Hematopoietic multipotent progenitor cell treated with erythropoietin and hydrocortisone succinate and interleukin-3 and kit ligand, for 17 days (in vitro differentiated cells): Measurements from ENCODE around the gene BMP7.
"Not testable (repeated sequence)": the region's sequence is repeated elsewhere in the genome, so short reads cannot be mapped to it uniquely, and the experiment has no call there.

Source experiments
- DNase-seq: peaks from one replicate; pipeline ENCODE4 v3.0.0-alpha.2; 2015; ENCODE audit warnings: low spot score

Gene BMP7

GRCh38 chr20:57211406-57211805 is 55.0 kb downstream of the BMP7 start:
- DNase-seq = no peak

DNA sequence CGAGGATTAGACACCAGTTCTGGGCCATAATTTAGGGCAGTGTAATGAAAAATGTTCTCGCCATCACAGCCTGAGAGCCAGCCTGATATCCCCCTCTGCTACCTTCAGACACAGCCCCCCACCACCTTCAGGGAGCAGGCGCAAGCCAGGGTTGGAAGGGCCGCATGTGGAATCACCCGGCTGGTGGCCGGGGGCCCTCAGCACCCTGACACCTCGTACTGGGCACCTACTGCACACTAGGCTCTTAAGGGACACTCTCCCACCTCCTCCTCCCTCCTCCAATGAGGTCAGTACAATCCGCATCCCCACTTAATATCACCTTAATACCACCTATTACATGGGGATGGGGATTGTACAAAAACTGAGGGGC is 55.5 kb downstream of the BMP7 start:
- no peak for DNase-seq

- no peak for DNase-seq
Measured at GRCh38 chr20:57210054-57210910, 56.2 kb downstream of the BMP7 start.

- no peak for DNase-seq
Measured at GRCh38 chr20:57209413-57209812, 57.0 kb downstream of the BMP7 start.

GRCh38 chr20:57208198-57208597 is 58.2 kb downstream of the BMP7 start:
- no peak for DNase-seq

- DNase-seq = no peak
Measured at GRCh38 chr20:57207251-57207650, 59.2 kb downstream of the BMP7 start.

DNA sequence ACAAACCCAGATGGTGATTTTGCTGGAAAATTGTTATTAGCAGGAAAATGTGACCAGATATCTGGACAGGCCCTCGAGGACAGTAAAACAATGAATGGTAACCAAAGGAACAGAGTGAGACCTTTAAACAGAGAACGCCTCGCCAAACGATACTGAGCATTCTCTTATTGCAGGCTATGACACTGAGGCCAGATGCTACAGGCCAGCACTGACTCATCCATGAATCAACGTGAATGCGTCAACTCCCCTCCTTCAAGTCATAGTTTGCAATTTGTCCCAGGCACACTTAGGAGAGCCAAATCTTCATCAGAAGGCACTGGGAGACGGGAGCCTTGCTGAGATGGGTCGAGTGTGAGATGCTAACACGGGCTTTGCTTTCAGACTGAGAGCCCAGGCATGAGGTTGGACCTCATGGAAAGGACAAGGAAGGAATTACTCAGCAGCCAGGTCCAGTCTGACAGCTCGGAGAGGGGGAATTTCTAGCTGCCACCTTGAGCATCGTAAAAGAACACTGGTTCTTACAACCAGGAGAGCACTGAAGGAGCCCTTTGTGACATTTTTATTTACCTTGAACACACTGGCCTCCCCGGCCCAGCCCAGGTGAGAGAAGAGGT is 60.7 kb downstream of the BMP7 start:
- no peak for DNase-seq

DNA sequence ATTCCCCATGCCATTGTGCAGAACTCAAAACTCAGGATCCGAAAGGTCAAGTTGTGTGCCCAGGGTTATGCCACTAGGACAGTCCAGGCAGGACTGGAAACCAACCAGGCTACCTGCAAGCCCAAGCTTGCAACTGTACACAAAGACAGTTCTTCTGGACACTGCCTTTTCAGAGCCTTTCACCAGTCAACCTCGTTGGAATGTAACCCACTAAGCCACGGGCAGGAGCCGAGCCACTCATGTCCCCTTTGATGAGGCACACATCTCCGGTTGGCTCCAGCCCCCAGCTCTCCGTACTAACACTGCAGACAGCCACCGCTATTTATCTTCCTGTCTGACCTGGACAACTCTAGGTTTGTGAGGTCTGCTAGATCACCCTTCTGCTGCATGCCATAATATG is 62.5 kb downstream of the BMP7 start:
- no peak for DNase-seq

- no peak for DNase-seq
Measured at GRCh38 chr20:57203204-57203603, 63.2 kb downstream of the BMP7 start.

DNA sequence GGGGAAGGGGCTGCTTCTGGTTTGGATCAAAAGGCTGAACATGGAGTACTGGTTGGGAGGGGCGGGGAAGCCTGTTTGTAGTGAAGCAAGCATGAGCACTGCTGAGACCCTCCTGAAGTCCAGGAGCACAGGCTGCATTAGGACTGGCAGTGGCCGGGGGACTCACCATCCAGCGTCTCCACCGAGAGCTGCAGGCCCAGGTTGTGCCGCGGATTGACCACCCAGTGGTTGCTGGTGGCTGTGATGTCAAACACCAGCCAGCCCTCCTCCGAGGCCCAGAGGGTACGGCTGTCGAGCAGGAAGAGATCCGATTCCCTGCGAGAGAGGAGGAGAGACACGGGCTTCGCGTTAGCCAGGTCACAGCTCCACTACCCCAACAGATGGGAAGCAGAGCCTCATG is 64.1 kb downstream of the BMP7 start:
- DNase-seq = no peak

DNA sequence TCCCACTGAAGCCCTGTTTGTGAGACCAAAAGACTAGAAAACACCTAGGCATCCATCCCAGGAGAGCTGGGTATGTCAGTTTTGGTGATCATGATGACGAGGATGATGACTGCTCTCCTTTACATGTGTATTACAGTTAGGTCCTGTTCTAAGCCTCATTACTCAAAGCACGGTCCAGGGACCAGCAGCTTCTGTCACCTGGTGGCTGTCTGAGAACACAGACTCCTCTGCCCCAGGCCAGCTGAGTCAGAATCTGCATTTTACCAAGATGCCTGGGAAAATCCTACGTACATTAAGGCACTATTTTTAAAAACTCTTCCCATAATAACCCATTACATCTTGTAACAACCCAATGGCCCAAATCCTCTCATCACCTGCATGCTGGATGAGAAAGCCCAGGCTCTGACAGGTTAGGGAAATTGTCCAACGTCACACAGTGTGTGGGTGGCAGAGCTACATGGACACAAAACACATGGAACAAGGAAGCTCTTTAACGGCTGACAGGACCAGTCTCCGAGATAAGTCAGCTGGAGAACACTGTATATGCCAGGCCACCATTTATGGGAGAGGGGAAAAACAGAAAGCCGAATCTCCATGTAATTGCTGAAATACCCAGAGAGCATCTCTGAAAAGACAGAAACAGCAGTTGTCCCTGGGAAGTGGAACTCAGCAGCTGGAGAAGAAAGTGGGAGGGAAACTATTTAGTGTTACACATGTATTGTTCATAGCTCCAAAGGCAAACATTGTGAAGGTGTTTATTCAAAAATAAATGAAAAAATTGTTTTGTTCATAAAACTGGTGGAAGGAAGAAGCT is 65.4 kb downstream of the BMP7 start:
- no peak for DNase-seq

DNA sequence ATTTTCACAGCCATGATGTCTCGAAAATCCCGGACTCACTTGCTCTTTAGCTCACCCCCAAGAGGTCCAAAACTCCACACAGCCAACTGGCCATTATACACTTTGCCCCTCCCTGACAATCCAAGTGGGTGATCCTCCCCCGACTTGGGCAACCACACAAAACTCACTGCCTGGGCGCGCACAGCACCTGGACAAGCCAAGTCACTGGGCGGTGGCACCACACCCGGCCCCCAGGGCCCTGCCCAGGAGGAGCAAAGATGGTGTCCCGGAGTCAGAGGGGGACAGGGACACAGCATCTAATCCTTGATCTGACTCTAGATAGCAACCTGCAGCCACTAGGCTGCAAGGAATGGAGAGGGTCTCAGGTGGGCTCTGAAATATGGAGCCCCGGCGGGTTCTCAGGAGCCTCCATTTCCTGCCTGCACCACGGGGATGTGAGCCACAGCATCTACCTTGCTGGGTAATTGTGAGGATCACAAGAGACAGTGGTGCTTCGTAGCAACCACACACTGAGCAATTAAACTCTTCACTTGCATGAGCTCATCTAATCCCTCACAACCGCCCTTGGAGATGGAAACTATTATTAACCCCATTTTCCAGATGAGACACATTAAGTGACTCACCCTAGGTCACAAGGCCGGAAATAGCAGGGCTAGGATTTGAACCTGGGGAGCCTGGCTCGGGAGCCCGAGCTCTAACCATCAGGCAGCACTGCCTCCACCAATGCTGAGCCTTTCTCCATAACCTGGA is 66.6 kb downstream of the BMP7 start:
- DNase-seq = no peak

DNA sequence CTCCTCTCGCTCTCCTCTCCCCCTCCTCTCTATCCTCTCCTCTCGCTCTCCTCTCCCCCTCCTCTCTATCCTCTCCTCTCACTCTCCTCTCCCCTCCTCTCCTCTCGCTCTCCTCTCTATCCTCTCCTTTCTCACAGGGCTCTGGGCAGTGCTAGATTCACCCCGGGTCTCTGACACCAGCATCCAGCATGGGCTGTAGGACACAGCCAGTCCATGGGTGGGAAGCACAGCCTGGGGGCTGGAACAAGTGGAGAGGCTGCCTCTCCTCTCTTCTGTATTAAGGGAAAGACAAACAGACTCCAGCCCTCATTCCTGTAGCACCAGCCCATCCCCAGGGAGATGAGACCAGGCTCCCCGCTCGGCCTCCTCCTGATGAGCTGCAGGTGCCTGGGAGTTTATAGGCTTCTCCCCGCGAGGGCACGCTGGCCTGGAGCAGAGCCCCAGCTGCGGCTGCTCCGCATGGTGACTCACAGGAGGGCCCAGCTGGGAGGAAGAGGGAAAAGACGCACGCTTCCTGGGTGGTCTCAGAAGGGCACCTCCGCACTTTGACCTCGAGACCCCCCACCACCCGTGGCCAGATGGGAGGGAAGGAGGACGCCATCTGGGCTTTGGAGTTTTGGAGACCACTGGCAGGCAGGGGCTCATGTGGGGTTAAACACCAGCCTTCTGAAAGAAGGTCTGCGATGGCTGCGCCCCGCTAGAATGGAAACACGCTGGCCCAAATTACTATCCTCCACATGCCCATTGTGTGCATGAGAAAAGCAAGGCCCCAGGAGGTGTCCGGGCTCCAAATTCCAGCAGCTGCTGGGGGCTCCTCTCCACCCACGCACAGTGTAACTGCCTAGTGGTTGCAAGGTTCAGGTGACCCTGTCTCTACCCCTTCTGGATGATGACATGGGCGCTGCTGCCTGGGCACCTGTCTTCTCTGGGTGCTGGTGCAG is 68.0 kb downstream of the BMP7 start:
- no peak for DNase-seq

GRCh38 chr20:57197352-57198131 is 68.9 kb downstream of the BMP7 start:
- no peak for DNase-seq

- no peak for DNase-seq
Measured at GRCh38 chr20:57195469-57196100, 70.9 kb downstream of the BMP7 start.

GRCh38 chr20:57195023-57195422 is 71.4 kb downstream of the BMP7 start:
- DNase-seq = no peak

DNA sequence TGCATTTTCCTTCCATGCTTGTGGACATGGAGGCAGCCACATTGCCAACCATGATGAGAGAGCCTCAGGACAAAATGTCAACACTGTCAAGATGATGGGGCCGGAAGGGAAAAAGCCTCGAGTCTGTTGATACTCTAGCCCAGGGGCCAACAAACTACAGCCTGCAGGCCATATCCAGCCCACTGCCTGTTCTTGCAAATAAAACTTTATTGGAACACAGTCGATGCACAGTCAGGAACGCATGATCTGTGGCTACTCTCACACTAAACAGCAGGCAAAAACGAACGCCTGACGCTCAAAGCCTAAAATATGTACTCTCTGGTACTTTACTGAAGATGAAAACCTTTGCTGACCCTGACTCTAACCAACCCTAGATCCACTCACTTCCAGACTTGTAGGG is 72.3 kb downstream of the BMP7 start:
- DNase-seq = no peak

DNA sequence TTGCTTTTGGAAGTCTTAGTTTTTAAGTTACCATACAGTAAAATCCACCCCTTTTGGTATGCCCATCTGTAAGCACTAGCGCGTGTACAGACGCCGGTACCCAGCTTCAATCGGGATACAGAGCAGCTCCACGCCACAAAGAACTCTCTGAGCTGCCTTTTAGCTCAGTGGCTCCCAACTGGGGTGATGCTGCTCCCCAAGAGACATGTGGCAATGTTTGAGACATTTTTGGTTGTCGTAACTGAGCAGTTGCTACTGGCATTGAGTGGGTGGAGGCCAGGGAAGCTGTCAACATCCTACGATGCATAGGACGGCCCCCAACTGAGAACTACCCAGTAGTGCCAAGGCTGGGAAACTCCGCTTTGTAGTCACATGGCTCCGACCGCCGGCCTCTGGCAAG is 73.3 kb downstream of the BMP7 start:
- DNase-seq = no peak

DNA sequence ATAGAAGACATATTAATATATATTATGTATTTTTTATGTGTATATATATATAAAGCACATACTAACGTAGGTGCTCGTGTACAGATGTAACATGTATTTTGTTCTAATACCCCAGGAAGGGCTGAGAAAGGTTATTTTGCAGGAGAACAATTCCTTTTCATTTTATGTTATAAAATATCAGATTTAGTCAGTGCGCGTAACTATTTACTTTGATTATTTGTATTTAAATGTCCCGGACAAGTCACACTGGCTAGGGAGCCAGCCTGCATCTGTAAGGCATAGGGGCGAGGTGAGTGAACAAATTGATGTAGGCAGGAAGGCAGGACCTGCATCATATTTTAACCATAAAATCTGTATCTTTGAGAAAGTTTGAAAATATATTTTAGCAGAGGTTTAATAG is 74.1 kb downstream of the BMP7 start:
- DNase-seq = no peak

DNA sequence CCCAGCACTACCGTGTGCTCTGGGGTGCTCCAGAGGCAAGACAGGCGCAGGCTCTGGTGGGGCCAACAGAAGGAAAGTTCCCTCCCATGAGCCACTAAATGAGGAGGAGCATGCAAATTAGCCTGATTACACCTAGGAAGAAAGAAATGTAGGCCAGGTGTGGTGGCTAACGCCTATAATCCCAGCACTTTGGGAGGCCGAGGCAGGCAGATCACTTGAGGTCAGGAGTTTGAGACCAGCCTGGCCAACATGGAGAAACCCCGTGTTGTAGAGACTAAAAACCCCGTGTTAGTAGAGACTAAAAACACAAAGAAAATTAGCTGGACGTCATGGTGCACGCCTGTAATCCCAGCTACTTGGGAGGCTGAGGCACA is 75.2 kb downstream of the BMP7 start:
- DNase-seq = not testable (repeated sequence)
